Measurements from ENCODE around the gene LY6G6C. TPM values are rescaled to one million over a fixed set of nuclear protein-coding genes. Genes with fewer than 3 reads are reported as not detected.

LY6G6C gene
- total RNA-seq, 4 donors from 2014 or later: not detected

GRCh38 chr6:31686483-31686882, 35.1 kb downstream of the LY6G6C start:
- no peaks in the 10 kb centered on the region for H3K27me3 ChIP-seq
- no peak overlapping the region for H3K27ac ChIP-seq
- no peak overlapping the region for H3K4me3 ChIP-seq
- H3K4me1 ChIP-seq: peaks cover 0 to 19% (median 0%) of the 10 kb centered on the region in 3 donors
- no peak for TF ChIP-seq CTCF (IDR thresholded peaks at IDR 0.05)
- no peak for TF ChIP-seq EP300 (IDR thresholded peaks at IDR 0.05)
- TF ChIP-seq POLR2AphosphoS5 (IDR thresholded peaks at IDR 0.05): no peak
- no peak for TF ChIP-seq POLR2A (IDR thresholded peaks at IDR 0.05)
- no peaks in the 10 kb centered on the region for H3K9me3 ChIP-seq
- no peak for ATAC-seq
- WGBS, 2 donors (ENCODE audit: low coverage in 1 of 2): 69 to 84% methylated on average over 4 to 5 of the region's 5 CpGs
- H3K36me3 ChIP-seq: peaks cover 0 to 62% of the 10 kb centered on the region in 2 donors

- peaks cover 0 to 35% (median 5%) of the 10 kb centered on the region in 3 donors for H3K4me1 ChIP-seq
- TF ChIP-seq POLR2AphosphoS5 (IDR thresholded peaks at IDR 0.05) (no peak), POLR2A (IDR thresholded peaks at IDR 0.05) (no peak), EP300 (IDR thresholded peaks at IDR 0.05) (no peak), CTCF (IDR thresholded peaks at IDR 0.05) (no peak)
- no peaks in the 10 kb centered on the region for H3K27me3 ChIP-seq
- ATAC-seq: no peak
- 59 to 77% methylated on average over 5 to 11 of the region's 13 CpGs for WGBS, 2 donors (ENCODE audit: low coverage in 1 of 2)
- no peaks in the 10 kb centered on the region for H3K9me3 ChIP-seq
- peak overlapping the region in 1 of 2 donors; percentile 39 for H3K4me3 ChIP-seq
- H3K27ac ChIP-seq: peak overlapping the region in 1 of 4 donors; percentile 47
- H3K36me3 ChIP-seq: peaks cover 0 to 33% of the 10 kb centered on the region in 2 donors
Measured at GRCh38 chr6:31683591-31683990, 38.0 kb downstream of the LY6G6C start.

- peak; percentile 52 for ATAC-seq
- Histone ChIP-seq H3K27ac (peak overlapping the region in 3 of 4 donors; percentile 16 to 86 (median 67)), H3K4me3 (peak overlapping the region; percentile 46 to 50), H3K27me3 (no peaks in the 10 kb centered on the region), H3K4me1 (peaks cover 0 to 35% (median 5%) of the 10 kb centered on the region in 3 donors), H3K36me3 (peaks cover 0 to 9% of the 10 kb centered on the region in 2 donors), H3K9me3 (no peaks in the 10 kb centered on the region)
- TF ChIP-seq EP300 (IDR thresholded peaks at IDR 0.05): no peak
- TF ChIP-seq CTCF (IDR thresholded peaks at IDR 0.05): peak in 3 of 4 experiments; percentile 28 to 42 (median 38)
- no peak for TF ChIP-seq POLR2A (IDR thresholded peaks at IDR 0.05)
- 0 to 1% methylated on average over 6 to 17 of the region's 40 CpGs for whole genome bisulfite sequencing, 2 donors (ENCODE audit: low coverage in 1 of 2)
Measured at GRCh38 chr6:31681135-31681671, 40.3 kb downstream of the LY6G6C start.

GRCh38 chr6:31680226-31681134, 41.1 kb downstream of the LY6G6C start, which contains the start of gene LY6G5C:
LY6G5C (minus strand) TSS chr6:31681067; CDS start chr6:31680373, 694 bp downstream.
- Histone ChIP-seq H3K27ac (peak within 1 kb of the TSS in 3 of 4 donors; percentile 58 to 86 (median 67)), H3K9me3 (no peaks in the 10 kb centered on the region), H3K27me3 (no peaks in the 10 kb centered on the region), H3K4me3 (peak within 1 kb of the TSS; percentile 46 to 50), H3K4me1 (peaks cover 0 to 35% (median 5%) of the 10 kb centered on the region in 3 donors), H3K36me3 (peaks cover 0 to 2% of the 10 kb centered on the region in 2 donors)
- ATAC-seq: peak; percentile 88
- TF ChIP-seq POLR2A (IDR thresholded peaks at IDR 0.05) (no peak), EP300 (IDR thresholded peaks at IDR 0.05) (no peak), POLR2AphosphoS5 (IDR thresholded peaks at IDR 0.05) (peak; percentile 44), CTCF (IDR thresholded peaks at IDR 0.05) (peak in 3 of 4 experiments; percentile 66 to 85 (median 67))
- 5 to 15% methylated on average over 5 to 11 of the region's 17 CpGs for WGBS, 2 donors (ENCODE audit: low coverage in 1 of 2)

Measured in gastroesophageal sphincter (tissue), 4 donors.